NCI-H510A (cell line): ENCODE results near the gene NGF.

Source experiments
- DNase-seq: peaks from one replicate; lab custom pipeline; 2025; lab: John Stamatoyannopoulos, UW

NGF gene

GRCh38 chr1:115237507-115237906, 100.5 kb downstream of the NGF start:
- no peak for DNase-seq

DNA sequence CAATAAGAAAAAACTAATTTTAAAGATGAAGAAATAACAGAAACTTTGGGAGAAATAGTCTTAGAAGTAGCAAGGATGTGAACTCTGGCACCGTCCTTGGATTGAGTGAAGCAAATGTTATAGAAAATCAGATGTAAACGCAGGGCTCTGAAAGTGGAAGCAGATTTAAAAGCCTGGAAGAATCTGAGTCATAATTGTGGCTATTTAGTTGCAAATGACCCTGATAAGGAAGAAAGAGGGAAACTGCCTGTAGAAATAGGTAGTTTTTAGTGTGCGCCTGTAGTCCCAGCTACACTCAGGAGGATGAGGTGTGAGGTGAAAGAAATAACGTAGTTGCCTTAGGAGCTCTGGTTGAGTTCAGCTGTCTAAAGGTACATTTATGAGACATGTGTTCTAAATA, 101.0 kb downstream of the NGF start:
- no peak for DNase-seq
